GDM1 (cell line): Measurements from ENCODE around the gene UVRAG.

Experiments used
- DNase-seq: peaks from one replicate; lab custom pipeline; 2025; lab: John Stamatoyannopoulos, UW

Gene UVRAG

DNA sequence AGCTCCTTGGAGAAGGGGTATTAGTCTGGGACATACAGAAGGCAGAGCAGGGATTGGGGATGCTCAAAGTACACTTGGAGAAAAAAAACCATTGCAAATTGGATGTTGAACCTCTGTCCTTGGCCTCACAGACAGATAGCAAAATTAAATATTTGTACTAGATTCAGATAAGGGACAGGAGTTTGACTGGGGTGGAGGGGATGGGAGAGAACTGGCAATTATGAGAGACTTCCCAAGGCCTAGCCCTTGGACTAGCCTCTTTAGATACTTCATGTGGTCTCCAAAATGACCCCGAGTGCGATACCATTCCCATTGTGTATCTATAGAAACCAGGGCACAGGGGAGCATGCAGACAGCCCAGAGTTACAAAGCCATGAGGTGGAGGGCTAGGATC lies 30.9 kb upstream of the UVRAG start:
- no peak for DNase-seq

DNA sequence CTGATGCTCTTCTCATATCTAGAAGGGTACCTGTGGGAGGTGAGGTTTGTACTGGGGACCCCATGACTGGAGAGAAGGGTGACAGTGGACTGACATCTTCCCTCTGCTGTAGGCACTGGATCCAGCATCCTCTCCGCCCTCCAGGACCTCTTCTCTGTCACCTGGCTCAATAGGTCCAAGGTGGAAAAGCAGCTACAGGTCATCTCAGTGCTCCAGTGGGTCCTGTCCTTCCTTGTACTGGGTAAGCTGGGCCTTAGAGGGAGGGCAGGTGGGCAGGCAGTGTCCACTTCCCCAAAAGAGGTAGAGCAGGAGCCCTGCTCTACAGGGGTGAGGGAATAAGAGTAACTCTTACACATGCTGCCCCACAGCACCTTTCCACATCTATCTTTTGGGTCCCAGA lies 30.5 kb upstream of the UVRAG start:
- DNase-seq = no peak

DNA sequence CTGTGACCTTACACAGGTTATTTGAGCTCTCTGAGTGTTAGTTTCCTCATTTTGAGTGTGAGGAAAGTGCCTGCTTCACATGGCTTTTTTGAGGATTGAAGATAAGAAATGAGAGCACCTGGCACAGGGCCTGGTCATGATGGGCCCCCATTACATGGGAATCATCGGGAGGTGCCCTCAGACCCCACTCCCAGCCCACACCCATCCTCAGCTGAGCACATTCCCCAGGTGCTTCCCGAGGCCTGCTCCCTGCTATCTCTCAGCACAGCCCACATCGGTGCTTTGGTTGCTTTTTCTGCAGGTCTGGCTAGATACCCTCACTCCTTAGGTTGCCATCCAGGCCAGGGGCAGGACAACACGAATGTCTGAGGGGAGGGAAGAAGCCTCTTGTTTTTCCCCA lies 29.8 kb upstream of the UVRAG start:
- DNase-seq = no peak

DNA sequence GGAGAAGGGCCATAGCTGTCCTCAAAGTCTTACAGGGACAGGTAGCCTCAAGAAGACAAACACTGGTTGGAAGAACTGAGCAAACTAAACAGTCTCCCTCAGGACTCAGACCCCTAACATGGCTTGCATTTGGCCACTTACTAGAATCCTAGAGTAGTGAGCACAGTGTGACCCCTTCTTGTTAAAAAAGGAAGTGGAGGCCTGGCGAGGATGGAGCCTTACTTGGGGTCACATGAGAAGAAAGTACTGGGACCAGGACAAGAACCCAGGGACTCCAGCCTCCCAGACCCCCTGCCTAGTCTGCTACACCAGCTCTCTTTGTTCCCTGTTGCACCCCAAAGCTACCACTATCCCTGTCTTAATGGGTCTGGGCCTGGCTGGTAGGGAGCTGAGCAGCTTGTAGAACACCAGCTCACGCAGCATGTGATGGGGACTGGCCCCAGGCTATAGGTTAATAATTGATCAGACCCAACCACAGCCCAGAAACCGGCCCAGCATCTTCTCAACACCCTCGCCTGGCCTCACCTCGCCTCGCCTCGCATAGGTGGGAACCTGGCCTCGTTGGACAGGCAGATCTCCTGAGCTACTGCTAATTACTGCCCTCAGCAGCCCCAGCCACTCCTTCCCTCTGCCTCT lies 28.8 kb upstream of the UVRAG start:
- no peak for DNase-seq

DNA sequence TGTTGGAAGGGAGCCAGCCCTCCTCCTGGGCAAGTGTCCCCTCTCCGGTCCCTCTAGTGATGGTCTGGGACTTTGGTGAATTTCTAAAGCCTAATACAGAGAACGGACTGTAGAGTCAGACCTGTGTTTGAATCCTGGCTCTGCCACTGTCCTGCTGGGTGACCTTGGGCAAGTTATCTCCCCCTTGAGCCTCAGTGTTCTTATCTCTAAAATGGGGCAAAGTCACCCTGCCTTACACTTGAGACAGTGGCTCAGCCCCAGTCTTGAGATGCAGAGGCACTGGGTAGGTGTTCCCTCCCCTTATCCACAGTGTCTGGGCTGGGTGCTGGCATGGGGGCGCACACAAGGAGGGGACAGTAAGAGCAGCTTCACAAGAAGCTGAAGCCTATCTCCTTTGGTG lies 25.5 kb upstream of the UVRAG start:
- no peak for DNase-seq

DNA sequence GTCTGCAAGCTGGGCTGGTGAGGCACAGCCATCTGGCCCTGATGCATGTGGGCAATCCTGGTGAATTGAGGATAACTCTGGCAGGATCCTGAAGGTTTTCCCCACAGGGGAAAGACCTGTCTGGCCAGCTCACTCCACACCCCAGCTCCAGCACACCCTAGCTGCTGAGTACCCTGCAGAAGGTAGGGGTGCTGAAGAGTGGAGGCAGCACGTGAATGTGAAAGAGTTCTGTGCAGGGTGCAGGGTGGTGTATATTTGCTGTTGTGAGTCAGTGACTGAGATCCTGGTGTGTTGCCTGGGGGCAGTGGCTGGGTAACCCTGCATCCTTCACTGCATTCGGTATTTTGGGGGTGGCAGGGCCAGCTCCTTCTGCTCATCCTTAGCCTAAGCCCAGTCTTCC lies 24.0 kb upstream of the UVRAG start:
- DNase-seq = no peak

DNA sequence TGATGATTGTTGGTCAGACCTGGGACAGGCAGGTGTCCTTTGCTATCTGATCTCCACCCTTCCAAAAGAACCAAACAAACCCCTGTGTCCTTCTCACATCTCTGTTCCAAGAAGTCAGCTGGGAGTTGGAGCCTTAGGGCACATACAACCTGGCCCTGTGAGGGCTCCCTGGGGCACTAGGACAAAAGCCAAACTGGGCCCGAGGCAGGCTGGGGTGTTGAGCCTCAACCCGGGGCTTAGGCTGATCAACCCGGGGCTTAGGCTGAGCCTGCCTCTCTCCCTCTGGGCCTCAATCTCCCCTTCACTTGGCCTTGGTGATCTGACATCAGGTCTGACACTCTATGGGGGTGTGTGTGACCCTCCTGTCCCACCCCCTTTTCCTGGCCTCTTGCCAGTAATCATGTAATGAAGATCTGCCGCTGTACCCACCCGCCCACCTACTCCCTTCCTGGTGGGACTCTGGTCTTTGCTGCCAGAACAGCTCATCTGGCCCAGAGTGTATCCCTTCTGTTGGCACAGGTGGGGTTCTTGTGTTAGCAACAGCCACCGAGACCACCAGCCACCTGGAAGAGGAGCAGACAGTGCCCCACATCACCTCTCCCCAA lies 22.8 kb upstream of the UVRAG start:
- DNase-seq = no peak

DNA sequence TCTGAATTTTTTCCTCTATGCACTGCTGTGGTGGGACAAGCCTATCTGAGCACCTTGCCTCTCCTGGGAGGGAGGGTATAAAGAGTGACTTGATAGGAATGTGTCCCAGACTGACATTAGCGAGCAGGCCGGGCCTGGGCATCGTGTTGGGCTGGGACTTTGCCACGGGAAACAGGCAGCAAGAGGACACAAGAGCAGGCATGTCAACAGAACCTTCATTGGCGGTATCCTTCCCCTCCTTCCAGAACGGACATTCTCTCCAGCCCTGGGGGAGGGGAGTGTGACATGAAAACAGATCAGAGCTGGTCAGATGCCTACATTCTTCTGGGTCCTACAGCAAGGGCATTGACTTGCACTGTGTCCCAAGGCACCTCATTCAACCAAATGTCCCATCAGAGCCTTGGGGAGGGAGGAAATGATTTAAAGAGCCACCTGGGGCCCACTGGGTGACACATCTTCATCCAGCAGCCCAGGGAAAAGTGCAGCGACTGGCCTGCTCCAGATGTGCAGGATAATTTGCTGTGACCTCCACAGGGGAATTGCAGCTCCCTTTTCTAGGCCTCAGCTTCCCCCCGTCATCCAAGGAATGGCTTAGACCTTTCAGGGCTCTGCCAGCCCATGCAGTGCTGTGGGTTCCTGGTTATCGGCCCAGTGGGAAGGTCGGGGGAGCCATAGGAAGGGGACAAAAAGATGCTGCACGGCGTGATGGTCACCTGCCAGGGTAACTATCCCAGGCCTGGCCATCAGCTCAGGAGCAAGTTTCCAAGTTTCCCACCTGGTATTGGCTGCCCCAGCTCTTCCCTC lies 21.8 kb upstream of the UVRAG start:
- no peak for DNase-seq

DNA sequence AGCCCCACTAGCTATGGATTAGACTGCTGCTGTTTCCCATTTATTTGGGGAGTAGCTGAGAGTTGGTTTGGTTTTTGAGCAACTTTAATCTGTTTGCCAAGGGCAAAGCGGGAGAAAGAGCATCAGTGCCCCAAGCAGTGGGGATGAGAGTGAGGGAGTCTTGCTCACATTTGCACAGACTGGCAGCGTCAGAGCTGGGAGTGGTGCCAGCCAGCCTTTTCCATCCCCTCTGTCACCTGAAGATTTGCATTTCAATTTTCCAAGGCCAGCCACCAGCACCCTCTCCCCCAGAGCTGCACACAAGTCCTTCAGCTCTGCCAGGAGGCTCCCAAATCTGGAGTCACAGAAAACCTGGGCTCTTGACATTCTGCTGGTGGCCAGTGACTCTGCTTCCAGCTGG lies 21.0 kb upstream of the UVRAG start:
- DNase-seq = no peak

DNA sequence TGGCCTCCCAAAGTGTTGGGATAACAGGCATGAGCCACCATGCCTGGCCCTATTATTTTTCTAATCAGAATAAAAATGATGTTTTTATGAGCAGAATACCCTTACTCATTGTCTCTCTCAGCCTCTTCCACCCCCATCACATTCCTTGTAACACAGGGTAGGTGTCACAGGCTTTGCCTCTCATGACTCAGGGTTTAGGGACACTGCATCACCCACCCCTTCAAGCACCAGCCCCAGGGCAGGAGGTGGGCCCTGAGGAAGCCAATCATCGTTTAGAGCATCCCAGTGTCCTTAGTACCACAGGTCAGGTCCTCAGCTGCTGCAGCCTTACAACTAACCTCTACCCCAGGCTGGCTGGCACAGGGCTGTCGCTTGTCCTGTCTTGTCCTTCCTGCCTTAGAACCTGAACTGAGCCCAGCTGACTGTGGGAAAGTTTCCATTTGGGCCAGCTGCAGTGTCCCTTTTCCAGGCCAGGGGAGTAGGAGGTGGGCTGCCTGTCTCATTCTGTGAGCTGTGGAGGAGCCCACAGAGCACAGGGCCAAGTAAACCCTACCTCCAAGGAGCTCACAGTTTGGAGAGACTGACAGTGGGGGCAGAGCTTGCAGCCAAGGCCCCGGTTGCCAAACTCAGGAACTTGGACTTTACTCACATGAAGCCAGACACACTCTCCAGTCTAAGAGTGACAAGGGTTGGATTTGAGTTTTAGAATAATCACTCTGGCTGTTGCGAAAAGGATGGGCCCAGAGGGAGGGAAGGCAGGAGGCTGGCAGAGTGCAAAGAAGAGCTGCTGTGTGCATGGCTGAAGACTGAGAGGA lies 19.5 kb upstream of the UVRAG start:
- DNase-seq = no peak

DNA sequence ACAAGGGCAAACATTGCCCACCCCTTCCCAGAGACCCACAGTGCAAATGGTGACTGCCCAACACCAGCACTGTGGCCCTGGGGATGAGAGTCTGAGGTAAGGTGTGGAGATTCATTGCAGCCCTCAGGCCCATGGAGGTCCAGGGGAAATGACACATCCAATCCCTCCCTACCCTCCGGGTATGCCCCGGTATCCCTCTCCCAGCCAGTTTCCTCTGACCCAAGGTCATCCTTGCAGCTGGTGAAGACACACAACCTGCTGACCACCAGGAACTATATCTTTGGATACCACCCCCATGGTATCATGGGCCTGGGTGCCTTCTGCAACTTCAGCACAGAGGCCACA lies 18.9 kb upstream of the UVRAG start:
- DNase-seq = no peak

DNA sequence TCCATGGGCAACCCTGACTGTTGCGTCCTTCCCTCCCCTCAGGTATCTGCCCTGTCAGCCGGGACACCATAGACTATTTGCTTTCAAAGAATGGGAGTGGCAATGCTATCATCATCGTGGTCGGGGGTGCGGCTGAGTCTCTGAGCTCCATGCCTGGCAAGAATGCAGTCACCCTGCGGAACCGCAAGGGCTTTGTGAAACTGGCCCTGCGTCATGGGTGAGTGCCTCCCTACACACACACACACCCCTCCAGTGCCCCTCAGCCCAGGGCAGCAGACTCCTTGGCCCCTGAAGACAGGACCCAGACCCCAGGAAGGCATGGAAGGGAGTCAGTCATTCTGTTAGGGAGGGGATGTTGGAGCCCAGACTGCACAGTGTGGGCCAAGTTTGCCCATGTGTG lies 17.9 kb upstream of the UVRAG start:
- DNase-seq = no peak

DNA sequence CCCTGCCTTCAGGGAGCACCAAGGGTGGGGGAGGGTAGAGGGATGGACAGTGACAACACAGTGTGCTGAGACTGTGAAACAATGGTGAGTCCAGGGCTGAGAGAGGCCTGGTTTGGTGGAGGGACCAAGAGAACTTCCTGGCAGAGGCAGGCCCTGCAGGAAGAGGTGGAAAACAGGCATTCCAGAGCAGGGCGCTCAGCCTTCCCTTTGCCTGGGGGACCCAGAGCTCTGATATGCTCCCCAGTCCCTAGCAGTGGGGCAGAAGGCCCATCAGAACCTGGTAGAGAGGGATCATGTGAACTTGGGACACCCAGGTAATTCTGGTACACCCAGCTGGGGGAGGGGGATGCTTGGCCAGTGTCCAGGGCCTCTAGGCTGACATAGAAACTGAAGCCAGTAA lies 17.2 kb upstream of the UVRAG start:
- DNase-seq = no peak

DNA sequence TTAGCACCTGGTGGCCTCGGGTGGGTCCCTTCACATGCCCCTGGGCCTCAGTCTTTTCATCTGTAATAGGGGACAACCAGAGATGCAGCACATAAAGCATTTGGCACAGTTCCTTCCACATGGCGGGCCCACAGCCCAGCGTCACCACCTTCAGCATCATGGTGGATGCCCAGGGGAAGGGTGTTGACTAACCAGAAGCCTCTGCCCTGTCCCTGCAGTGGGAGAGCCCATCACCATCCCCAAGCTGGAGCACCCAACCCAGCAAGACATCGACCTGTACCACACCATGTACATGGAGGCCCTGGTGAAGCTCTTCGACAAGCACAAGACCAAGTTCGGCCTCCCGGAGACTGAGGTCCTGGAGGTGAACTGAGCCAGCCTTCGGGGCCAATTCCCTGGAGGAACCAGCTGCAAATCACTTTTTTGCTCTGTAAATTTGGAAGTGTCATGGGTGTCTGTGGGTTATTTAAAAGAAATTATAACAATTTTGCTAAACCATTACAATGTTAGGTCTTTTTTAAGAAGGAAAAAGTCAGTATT lies 14.8 kb upstream of the UVRAG start:
- no peak for DNase-seq

DNA sequence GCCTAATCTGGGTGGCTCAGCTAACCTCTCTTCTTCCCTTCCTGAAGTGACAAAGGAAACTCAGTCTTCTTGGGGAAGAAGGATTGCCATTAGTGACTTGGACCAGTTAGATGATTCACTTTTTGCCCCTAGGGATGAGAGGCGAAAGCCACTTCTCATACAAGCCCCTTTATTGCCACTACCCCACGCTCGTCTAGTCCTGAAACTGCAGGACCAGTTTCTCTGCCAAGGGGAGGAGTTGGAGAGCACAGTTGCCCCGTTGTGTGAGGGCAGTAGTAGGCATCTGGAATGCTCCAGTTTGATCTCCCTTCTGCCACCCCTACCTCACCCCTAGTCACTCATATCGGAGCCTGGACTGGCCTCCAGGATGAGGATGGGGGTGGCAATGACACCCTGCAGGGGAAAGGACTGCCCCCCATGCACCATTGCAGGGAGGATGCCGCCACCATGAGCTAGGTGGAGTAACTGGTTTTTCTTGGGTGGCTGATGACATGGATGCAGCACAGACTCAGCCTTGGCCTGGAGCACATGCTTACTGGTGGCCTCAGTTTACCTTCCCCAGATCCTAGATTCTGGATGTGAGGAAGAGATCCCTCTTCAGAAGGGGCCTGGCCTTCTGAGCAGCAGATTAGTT lies 14.2 kb upstream of the UVRAG start:
- DNase-seq = no peak

DNA sequence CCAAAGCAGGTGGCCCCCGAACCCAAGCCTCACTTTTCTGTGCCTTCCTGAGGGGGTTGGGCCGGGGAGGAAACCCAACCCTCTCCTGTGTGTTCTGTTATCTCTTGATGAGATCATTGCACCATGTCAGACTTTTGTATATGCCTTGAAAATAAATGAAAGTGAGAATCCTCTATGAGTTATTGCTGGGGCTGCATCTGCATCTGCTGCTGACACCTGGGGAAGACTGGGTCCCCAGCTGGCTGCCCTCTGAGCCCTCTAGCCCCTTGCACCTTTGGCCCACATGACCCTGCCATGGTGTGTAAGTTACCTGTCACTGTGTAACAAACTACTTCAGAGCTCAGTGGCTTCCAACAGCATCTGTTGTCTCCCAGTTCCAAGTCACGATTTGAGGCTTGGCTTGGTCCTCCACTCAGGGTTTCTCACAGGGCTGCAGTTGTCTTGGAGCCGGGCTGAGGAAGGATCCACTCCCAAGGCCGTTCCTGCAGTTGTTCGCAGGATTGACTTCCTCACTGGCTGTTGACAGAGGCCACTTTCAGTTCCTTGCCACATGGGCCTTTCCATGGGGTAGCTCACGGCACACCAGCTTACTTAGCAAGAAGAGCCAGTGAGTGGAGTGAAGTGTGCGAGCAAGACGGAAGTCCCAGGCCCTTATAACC lies 13.5 kb upstream of the UVRAG start:
- DNase-seq = no peak

DNA sequence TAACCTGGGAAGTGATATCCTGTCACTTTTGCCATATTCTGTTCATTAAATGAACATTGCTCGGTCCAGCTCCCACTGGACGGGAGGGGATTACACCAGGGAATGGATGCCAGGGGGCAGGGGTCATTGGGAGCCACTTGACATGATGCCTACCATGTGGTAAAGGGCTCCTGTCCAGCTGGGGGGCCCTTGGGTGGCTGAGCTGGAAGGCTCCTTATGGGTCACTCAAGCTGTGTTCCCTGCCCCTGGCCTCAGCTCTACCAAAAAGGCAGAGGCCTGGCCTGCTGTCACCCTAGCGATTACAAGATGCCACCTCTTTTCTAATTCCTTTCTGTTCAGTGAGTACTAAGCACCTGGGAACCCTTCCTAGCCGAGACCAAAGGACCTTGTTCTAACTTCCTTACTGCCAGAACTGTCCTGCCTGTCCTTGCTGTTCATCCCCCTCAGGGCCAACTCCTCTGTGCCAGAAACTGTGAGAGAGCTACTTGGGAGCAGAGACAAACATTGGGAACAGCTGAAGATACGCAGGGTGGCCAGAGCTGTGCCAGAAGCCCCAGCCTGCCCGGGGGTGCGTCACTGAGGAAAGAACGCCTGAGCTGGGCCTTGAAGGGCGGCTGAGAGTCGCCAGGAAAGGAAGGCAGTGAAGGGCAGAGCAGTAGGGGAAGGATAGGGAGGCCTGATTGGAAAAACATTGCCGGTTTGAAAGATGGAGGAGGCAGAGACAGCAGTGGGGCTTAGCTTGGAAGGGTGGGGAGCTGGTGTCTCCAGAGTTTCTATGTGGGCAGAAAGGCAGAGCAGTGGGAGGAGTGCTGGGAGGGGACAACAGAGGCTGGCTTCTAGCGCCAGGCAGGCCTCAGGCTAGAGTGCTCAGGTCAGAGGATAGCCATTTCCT lies 12.7 kb upstream of the UVRAG start:
- no peak for DNase-seq

DNA sequence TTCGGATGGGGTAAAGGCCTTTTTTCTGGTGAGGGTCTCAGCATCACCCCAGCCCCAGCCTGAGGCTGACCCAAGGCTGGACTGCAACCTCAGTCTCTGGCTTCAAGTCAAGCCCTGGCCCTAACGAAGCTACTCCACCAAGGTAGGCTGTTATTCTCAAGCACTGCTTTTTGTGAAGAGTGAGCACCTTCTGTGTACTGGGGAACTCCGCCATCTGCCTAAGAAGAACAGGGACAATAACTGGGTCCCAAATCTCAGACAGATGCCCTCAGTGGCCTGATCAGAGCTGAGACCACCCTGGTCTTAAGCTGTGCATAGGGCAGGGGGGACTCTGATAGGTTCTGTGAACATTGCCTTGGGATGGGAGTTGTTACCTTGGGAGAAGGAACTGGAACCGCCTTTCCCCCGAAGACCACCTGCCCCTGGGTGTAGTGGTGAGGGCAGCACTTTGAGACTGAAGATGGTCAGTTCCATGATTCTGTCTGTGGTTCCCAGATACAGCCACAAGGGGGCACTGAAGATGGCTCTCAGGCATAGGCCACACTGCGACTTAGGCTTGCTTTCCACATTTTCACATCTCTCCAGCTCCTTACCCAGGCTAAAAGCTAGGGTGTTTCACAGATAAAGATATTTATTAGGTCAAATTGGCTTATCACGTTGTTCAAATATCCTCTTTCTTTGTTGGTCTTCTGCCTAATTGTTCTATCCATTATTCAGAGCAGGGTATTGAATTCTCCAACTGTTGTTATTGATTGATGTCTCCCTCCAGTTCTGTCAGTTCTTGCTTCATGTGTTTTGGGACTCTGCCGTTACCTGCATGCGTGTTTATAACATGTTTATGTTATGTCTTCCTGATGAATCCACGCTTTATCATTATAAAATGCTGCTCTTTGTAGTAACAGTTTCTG lies 11.8 kb upstream of the UVRAG start:
- peak; percentile 67 for DNase-seq

DNA sequence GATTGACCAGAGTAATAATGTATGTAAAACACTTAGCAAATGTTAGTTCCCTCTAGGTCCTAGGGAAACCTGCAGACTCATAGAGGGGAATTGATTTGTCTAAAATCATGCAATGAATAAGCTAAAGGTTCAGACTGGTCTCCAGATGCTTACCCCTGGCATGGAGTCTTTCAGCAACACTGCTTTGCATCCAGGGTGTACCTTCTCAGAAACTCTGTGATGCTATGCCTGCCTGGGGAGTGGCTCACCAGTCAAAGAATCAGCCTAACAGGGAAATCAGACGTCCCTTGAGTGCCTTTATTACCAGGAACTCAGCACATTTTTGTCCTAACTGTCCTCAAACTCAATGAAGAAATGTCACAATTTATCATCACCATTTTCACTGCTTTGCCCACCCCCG lies 5.9 kb upstream of the UVRAG start:
- DNase-seq = no peak
